C4-2B (cell line): ENCODE measurements around the gene CUL9.

Experiments used
- H3K27ac ChIP-seq: fragments of 450-650 bp; 2 replicates; pipeline ENCODE4 v1.5.1; 2017
- CTCF ChIP-seq: fragments of 450-650 bp; conservative IDR thresholded peaks from 2 replicates; pipeline ENCODE4 v1.5.1; 2017; ENCODE audit warnings: mild to moderate bottlenecking
- ZFX ChIP-seq: fragments of 450-650 bp; IDR thresholded peaks from 2 replicates; pipeline ENCODE4 v1.6.1; 2017

CUL9 gene

DNA sequence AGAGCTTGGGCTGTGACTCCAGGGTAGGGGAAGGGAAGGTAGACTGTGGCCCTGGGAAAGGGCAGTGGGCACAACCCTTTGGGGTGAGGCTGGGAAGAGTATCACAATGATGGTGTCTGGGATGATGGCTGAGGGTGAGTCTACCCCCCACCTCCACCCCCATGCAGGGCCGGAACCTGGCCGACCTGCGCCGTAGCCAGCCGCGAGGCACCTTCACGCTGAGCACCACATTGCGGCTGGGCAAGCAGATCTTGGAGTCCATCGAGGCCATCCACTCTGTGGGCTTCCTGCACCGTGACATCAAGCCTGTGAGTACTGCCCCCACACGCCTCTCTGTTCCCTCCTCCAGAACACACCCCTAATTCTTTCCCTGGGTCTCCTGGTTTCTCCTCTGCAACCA lies 71.4 kb downstream of the CUL9 start:
- no peak for TF ChIP-seq CTCF
- TF ChIP-seq ZFX: no peak
- no peak overlapping the region for H3K27ac ChIP-seq

- no peak for TF ChIP-seq CTCF
- TF ChIP-seq ZFX: no peak
- H3K27ac ChIP-seq: no peak overlapping the region
Observed at GRCh38 chr6:43254138-43254817, 72.3 kb downstream of the CUL9 start.

DNA sequence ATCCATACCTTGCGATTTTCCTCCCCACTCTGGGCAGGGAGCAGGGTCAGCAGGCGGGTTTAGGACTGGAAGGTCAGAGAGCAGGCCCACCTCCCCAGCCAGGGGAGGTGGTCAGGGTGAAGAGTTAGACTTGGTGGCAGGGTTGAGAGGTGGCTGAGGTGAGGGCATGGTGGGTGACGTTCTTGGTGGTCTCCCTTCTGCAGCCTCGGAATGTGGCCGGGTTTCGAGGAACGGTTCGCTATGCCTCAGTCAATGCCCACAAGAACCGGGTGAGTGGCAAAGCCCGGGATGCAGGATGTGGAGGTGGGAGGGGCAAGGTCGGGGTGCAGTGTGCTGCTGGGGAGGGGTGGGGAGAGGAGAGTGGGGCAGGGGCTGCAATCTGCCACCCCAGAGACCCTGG lies 72.8 kb downstream of the CUL9 start:
- TF ChIP-seq ZFX: no peak
- TF ChIP-seq CTCF: no peak
- no peak overlapping the region for H3K27ac ChIP-seq

GRCh38 chr6:43255408-43256054 lies 73.5 kb downstream of the CUL9 start:
- TF ChIP-seq CTCF (no peak), ZFX (no peak)
- no peak overlapping the region for H3K27ac ChIP-seq

GRCh38 chr6:43256670-43257366 lies 74.8 kb downstream of the CUL9 start:
- TF ChIP-seq CTCF: no peak
- no peak for TF ChIP-seq ZFX
- H3K27ac ChIP-seq: no peak overlapping the region

DNA sequence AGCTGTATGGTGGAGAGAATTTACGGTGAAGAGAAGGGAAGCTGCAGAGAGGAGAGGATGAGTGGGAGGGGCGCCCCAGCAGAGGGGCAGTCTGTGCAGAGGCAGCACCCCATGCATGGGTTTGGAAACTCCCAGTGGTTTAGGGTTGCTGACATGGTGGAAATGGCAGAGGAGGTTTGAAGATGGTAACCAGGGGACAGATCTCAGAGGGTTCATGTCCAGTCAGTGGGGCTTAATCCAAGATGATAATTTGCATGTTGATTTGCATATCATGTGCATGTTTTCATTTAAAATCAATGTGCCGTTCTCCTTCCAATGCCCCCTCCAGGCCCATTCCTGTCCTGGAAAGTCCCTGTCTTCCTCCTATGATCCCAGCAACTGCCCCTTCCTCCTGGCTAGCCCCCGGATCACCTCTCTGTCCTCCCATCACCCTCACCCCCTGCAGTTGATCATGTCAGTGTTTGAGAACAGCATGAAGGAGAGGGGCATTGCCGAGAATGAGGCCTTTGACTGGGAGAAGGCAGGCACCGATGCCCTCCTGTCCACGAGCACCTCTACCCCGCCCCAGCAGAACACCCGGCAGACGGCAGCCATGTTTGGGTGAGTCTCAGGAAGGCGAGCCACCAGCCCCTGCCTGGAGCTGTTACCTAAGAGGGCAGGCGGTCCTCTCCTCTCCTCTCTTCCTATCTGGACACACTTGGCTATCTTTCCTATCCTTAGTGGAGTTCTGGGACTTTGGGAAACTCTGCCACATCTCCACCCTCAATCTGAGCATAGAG lies 75.6 kb downstream of the CUL9 start:
- no peak overlapping the region for H3K27ac ChIP-seq
- TF ChIP-seq ZFX: no peak
- TF ChIP-seq CTCF: no peak
